ENCODE results near the gene ZSWIM6.
A peak's percentile ranks its signal among the peaks of the same experiment; 100 is the strongest.

Gene ZSWIM6

DNA sequence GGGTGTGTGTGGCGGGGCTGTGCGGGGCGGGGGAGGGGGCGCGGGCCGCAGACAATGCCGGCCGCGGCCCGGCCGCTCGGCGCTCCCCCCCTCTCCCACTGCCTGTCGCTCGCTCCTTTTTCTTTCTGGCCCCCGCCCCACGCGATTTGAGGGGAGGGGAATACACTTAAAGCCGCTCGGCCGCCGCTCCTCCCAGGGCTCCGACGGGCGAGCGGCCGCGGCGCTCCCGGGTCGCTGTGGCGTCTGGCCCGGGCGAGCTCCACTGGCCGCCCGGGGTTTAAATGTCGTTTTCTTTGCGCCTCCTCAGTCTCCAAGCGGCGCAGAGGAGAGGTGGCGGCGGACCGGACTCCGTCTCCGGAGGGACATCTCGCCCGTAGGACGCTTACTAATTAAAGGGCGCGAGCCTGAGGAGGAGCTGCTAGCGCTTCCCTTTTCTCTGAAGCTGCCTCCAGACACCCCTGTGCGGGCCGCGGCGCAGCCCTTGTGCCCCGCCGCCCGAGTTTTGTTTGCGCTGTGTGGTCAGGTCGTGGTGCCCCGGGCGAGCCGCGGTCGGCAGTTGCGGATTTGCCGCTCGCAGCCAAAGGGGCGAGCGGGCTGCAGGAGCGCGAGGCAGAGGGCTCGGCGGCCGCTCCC lies 1.4 kb downstream of the ZSWIM6 start:
- no peak for FAIRE-seq

DNA sequence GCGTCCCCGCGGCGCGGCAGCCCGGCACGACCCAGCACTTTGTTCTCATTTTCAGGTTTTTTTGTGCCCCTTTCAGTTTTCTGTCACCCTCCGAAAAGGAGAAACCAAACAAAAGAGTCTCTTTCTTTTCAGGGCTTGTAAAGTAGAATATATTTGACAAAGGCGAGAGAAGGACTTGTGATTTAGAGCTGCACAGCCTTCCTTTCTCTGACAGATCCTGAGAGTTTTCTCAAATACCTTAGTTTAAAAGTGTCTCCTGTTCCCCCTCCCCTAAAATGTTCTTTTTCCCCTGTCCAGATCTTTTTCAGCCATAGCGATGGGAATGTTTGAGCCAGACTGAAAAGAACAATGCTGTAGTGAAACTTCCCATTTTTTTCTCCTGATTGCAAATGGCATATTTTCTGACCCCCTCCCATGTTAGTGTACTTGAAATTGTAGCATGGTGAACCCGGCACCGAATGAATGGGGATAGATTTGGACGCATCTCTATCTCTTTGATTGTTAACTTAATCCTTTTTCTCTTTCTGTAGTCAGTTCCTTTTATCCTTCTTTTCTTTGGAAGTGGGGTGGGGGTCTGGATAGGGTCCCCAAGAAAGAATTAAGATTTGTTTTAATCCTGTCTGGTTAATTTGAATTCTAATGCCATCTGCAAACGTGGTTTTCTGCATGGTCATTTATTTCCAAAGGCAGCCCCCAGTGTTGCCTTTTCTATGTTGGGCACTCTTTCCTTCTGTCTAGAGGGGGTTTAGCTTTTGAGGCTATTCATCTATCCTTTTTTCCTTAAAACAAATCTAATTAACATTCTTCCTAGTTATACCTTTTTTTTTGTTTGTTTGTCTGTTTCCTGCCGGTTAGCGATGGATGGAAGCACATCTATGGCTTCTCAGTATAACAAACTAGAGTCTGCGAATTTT lies 2.2 kb downstream of the ZSWIM6 start:
- FAIRE-seq = no peak

DNA sequence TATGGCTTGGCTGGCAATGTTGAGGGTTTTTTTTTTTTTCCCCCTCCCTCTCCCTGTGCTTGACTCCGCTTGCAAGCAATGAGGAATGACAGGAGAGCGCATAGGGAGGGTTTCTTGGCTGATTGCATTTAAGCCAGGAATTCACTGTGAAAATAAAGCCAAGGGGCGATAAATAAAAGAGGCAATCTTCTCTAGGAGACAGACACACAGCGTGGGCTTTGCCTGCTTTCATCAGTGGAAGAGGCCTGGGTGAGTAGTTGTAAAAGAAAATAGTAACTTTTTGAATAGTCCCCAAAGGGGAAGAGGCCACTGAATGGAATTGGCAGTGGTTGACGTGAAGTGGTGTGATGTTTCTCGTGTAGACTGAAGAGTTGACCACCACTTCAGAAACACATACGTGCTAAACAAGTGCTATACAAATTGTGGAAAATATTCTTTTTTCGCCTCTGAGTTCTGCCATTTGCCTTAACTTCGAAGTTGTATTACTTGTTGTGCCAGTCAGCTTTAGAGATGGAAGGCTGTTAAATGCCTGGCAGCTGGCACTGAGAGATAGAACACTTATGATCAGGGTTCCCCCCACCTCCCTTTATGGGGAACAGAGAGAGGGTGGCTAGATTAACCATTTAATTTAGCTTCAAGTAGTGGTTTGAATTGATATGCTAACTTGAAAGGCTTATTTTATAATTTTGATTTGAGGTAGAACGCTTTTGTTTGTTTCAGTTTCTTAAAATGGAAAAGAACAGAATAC lies 3.0 kb downstream of the ZSWIM6 start:
- FAIRE-seq = no peak

DNA sequence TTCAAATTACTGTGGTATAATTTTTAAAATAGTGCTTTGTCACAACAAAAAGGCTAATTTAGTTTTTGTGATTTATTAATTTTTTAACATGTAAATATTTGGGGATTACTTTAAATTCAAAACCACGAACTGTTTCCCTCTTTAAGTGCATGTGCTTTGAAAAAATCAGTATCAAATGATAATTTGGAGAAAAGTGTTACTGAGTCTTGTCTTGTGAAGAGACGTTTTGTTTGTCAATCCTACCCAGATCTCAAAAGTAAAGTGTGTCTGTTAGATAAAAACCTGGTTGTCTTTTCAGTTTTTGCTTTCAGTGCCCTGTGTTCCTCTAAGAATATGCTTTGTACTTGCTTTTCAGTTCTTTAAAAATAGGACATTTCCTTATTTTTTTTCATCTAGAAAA lies 7.7 kb downstream of the ZSWIM6 start:
- FAIRE-seq = no peak

DNA sequence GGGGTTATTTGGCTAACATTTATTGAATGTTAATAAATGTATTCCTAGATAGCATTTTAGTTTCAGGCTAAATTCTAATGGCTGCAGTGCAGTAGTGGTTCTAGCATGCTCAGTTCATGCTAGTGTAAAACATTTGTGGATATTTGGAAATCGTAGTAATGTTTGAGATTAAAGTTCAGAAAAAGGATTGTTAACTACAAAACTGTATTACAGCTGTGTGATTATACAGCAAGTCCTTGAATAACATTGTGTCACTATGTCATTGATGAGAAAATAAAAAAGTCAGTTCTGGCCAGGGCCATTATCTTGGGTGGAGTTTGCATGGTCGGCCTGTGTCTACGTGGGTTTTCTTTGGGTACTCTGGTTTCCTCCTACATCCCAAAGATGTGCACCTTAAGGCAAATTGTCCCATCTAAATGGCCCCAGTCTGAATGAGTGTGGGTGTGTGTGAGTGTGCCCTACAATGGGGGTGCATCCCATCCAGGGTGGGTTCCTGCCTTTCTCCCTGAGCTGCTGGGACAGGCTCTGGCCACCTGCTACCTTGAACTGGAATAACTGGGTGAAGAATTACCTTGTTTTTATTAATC lies 8.8 kb downstream of the ZSWIM6 start:
- no peak for FAIRE-seq

DNA sequence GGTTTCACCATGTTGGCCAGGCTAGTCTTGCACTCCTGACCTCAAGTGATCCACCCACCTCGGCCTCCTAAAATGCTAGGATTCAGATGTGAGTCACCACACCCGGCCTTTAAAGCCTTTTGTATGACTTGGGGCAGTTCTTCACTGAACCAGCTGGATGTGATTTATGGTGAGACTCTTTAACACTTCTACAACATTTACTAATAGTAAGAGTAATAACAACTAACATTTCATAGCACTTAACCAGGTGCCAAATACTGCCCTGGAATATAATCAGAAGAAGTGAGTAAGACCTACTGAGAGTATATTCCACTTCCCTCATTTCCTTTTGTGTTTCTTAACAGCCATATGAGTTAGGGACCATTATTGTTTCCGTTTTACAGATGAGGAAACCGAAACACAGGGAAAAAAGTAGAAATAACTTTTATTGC lies 10.0 kb downstream of the ZSWIM6 start:
- FAIRE-seq = no peak

DNA sequence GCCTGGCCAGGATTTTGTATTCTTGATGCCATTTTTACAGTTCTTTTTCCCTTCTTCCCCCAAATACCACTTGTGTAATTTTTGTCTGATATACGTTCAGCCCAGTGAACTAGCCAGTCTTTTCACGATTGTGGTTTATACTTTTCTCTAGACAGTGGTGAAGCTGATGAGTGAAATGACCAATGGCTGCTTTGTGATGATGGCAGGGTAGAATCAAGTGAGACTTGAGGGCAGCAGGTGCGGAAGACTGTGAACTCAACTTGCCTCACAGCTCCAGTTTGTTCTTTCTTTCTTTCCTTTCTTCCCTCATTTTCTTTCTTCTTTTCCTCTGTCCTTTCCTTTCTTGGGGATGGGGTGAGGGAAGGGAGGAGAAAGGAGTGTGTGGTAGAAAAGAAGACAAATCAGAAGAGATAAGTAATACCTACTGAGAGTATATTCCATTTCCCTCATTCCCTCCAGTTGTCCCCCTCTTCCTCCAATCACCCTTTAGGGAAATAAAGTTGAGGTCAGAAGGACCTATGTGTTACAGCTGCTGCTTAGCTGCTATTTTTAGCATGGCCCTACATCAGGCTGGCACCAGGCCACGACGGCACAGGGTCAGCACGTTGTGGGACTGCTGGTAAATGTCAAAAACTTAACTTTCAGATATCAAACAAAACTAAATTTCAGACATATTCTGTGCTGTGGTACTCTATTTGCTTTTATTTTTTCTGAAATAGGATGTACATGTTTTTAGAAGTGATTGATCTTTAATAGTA lies 12.3 kb downstream of the ZSWIM6 start:
- FAIRE-seq = no peak

DNA sequence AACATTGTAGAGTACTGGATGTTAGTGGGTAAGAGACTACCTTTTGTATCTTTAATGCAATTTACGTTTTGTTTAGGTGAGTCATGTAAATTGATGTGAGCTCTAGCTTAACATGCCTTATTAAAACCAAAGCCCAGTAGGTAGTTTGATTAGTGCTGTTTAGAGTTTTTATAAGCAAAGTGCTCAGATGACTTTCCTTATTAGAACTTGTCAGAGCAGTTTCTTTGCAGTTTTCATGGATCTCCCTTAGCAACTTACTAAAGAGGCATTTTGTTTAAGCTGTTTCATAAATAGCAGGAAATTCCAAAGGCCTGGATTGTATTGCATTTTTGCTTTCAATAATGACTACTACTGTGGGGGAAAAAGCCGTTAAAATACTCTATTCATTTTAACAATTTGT lies 14.5 kb downstream of the ZSWIM6 start:
- FAIRE-seq = no peak

DNA sequence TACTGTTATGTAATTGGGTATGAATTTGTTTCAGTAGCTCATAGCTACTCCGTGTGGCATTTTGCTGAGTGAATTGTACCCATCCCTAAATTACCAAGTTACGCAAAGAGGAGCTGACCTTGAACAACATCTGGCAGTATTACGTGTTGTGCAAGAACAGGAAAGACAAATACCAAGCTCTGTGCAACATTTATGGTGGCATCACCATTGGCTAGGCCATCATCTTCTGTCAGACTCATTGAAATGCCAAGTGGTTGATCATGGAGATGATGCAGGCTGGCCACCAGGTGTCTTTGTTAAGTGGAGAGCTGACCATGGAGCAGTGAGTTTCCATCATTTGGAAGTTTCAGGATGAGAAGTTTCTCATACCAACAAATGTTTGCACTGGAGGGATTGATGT lies 15.0 kb downstream of the ZSWIM6 start:
- no peak for FAIRE-seq

DNA sequence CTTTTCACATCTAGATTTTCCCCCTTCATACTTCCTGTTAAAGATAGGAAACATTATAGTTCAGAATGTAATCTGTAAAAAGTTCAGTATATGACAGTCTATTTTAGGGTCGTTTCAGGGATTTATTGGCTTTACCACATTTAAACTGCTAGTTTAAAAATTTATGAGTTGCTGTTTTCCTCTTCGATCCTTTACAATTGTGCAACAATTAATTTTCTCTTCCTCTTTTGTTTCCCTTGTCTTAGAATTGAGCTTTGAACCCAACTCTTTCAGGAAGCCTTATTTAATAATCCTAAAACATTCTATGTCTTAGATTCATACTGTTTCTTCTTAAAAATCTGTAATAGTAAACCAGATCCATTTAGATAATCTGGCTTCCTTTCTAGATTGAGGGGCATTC lies 16.4 kb downstream of the ZSWIM6 start:
- peak; percentile 60 for FAIRE-seq

DNA sequence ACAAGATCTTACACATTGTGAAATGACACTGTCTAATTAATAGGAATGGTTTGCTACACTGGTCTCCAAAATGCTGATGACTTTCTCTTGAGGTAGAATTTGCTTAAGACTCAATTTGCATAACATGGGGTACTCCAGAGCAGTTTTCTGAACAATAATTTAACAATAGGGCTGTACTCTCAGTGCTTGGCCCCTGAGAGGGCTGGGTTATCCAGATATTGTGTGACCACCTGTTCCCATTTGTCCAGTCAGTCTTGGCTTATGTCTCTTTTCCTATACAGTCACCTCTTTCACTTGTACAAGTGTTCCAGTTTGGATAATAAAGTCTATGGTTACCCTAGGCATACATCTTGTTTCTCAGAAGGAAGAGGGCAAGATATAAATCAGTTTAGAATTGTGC lies 17.9 kb downstream of the ZSWIM6 start:
- FAIRE-seq = no peak

DNA sequence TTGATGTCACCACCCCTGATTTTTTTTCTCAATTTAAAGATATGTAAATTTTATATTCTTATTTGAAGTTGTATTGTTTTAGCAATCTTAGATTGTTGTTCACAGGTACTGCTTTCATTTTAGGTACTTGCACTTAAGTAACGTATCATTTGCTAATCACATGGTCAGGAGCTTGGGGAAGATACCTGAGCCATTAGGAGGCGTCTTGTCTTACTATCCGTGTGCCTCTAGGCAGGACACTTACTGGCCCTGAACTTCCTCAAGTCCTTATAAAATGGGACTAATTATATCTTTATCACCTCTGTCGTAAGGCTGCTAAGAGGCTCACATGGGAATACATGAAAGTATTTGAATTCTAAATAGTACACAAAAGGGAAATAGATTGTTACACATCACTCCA lies 18.5 kb downstream of the ZSWIM6 start:
- FAIRE-seq = no peak

DNA sequence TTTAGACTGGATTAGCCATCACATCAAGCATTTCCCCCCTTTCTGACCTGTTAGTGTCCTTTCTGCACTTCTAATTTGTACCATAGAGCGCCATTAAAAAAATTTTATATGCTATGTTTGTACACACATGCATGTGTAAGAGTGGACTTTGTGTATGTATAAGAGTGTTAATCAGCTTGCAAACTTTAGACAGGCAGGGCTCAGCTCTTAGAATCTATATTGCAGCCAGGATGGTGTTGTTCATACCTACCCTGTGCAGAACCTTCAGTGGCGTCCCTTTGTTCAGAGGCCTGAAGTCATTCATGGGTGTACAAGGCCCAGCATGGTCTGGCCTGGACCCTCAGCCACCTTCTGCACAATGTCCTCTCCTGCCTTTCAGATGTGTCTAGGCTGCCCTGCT lies 19.7 kb downstream of the ZSWIM6 start:
- FAIRE-seq = no peak

DNA sequence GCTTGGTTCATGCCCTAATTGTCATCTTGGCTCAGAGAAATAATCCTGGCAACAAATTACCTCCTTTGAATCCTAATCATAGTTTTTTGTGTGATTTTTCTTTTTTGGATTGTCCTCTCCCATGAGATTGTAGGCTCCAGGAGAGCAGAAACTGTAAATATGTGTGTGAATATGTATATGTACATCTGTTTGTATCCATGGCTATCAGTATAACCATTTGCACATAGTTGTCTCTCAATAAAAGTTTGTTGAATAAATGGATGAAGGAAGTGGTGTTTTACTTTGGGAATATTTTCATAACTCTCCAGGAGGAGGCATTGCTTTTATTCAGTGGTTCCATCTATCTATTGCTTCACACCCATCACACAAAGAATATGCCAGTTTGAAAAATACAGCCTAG lies 20.1 kb downstream of the ZSWIM6 start:
- no peak for FAIRE-seq

DNA sequence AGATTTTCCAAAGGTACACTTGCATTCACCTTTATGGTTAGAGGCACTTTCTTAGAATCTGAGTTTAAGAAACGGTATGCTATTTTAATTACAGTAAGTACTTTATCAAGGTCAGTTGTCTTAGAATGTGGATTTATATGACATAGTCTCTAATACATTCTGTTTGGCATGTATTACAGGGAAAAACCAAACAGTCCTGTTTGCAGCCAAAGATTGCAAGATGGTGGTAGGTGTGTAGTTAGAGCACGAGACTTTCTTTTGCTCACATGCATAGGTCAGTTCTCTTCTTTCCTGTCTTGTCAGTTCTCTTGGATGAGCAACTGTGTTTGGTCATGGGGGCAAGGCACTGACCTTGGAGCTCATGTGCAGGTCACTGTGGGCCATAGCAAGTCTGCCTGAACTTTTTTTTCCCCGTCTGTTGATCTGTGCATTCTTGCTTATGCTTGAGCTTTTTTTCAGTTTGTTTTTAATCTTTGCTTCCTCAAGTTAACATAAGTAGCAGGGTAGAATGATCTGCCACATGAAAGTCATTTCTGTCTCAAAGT lies 20.6 kb downstream of the ZSWIM6 start:
- no peak for FAIRE-seq

DNA sequence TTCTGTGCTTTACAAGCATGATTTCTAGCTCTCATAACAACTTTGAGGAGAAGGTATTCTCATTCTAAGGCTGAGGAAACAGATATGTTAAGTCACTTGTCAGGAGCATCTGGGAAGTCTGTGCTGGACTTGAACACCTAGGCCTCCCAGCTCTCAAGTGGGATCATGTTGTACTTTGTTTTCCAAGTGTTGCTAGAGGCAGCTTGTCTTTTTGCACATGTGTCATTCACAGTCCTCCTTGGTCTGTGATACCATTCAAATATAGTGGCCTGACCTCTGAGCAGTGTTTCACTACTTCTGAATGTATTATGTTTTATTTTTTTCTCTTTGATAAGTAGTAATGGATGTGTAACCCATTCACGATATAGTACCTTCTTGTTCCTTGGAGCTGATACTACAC lies 21.2 kb downstream of the ZSWIM6 start:
- FAIRE-seq = no peak

DNA sequence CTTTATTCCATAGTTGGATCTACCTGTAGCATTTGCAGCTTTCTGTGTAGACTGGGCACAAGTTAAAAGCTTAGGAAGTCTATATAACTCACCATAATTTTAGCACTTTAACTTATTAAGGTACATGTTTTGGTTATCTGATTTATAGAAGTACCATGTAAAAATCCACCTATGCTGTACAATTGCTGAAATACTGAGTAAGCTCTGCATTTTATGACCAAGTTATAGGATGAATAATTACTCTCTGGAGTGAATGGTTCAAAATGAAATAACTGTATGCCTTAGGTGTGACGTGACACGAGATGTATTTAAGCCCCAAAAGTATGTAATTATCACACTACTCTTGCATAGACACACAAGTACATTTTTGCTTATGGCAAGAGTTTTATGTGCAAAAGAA lies 22.1 kb downstream of the ZSWIM6 start:
- FAIRE-seq = no peak

DNA sequence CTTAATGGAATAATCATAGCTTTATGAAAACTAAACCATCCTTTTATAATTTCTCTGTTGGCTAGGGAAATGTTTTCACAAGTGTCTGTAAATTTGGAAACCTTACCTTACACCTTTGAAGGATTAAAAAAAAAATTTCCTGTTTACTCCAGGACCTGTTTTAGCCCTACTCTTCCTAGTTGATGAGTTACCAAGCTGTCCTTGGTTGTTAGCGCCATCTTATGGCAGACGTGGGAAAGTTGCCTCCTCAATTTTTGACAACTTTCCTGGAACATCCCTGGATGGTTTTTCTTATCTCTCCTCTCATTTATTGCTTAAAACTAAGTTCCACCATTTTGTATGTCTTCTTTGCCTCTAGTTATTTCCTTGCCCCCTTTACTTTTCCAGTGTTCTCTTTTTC lies 25.7 kb downstream of the ZSWIM6 start:
- FAIRE-seq = no peak

DNA sequence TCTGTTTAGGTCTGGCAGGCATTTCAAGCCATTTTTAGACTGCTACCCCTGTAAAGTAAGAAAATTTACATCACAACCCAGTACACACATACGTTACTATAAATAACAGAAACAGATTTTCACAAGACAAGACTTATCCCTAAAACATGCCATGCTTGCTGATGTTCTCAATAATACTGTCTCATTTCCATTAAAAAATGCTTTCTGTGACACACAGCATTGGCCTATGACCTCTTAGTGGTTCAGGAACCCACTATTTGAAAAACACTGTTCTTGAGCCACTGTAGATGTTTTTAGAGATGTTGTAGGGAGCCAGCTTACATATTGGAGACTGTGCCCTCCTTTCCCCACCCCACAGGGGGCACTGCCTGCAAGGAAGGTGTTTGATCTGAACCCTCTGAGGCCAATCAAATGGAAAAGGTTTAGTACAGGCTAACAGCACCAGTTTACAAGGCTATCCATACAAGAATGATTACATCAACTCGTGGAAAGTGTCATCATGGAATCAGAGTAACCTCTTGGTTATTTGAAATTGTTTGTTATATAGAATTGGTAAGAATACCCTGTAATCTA lies 30.8 kb downstream of the ZSWIM6 start:
- no peak for FAIRE-seq

DNA sequence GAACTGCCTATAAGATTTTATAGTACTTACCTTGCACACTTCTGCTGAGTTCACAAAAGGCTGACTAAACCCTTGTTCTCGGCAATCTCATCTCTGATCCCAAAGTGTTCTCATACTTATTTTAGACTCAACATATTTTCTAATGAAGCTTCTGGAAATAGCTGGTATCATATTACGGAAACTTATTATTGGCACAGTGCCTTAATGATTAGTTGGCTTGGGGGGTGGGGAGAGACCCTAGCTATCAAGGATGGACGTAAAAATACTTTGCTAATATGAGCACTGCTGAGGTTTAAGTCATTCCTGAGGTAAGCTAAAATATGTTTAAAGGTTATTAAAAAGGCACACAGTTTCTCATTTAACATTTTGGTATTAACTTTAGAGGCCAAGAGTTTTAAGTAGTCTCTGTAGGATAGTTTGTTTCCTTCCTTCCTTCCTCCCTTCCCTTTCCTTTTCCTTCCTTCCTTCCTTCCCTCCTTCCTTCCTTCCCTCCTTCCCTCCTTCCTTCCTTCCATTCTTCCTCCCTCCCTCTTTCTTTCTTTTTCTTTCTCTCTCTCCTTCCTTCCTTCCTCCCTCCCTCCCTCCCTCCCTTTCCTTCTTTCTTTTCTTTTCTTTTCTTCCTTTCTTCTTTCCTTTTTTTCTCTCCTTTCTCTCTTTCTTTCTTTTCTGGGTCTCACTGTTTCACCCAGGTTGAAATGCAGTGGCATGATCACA lies 31.5 kb downstream of the ZSWIM6 start:
- no peak for FAIRE-seq

All from colon (tissue), 2 donors.